ENCODE data around the gene AMMECR1.
A peak's percentile ranks its signal among the peaks of the same experiment; 100 is the strongest.

Gene AMMECR1

DNA sequence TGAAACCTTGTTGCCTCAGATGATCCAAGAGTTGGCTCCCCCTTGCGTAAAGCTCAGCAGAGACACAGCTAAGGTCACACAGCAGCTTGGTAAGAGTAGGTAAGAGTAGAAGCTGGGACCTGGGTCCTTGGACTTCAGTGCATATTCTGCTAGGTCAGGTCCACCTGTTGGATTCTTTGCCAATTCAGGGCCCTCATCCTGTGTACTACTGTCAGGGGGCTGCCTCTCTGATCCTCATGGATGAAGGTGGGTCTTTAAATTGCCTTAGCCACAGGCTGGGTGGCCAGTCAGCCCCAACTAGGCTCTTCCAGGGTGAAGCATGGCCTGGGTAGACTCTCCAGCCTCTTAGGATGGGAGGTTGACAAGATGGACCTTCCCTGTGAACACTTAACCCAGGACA lies 155.8 kb downstream of the AMMECR1 start:
- no peak for DNase-seq (ENCODE audit: low spot score)
- TF ChIP-seq, protein P1, sequence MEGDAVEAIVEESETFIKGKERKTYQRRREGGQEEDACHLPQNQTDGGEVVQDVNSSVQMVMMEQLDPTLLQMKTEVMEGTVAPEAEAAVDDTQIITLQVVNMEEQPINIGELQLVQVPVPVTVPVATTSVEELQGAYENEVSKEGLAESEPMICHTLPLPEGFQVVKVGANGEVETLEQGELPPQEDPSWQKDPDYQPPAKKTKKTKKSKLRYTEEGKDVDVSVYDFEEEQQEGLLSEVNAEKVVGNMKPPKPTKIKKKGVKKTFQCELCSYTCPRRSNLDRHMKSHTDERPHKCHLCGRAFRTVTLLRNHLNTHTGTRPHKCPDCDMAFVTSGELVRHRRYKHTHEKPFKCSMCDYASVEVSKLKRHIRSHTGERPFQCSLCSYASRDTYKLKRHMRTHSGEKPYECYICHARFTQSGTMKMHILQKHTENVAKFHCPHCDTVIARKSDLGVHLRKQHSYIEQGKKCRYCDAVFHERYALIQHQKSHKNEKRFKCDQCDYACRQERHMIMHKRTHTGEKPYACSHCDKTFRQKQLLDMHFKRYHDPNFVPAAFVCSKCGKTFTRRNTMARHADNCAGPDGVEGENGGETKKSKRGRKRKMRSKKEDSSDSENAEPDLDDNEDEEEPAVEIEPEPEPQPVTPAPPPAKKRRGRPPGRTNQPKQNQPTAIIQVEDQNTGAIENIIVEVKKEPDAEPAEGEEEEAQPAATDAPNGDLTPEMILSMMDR (IDR thresholded peaks at IDR 0.05; ENCODE audit: extremely low read depth, insufficient read depth, missing control alignments) = no peak
- in situ Hi-C loops (cut with MboI; ENCODE audit: low pct_unique_long_range_greater_than_20kb, low sequenced_read_pairs, unreplicated experiment) = loop anchor here (5.0 kb wide), 1 partner anchor 245 kb away; no protein-coding TSS in a partner anchor

DNA sequence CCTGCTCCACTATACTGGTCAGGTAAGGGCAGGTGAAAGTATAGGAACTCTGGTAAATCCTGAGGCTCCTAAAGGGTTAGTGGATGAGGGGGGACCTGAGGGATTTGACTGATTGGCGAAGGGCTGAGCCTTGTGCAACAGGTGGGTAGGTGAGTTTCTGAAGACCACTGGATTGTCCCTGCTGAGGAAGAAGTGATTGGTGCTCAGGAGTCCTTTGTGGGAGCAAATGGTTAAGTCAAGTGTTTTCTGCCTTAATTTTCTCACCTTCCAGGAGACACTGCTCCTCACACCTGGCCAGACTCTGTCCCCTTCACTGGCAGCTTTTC lies 156.6 kb downstream of the AMMECR1 start:
- no peak for DNase-seq (ENCODE audit: low spot score)
- in situ Hi-C loops (cut with MboI; ENCODE audit: low pct_unique_long_range_greater_than_20kb, low sequenced_read_pairs, unreplicated experiment) = loop anchor here (5.0 kb wide), 1 partner anchor 246 kb away; no protein-coding TSS in a partner anchor
- TF ChIP-seq, protein P1 (IDR thresholded peaks at IDR 0.05; ENCODE audit: extremely low read depth, insufficient read depth, missing control alignments) = no peak

DNA sequence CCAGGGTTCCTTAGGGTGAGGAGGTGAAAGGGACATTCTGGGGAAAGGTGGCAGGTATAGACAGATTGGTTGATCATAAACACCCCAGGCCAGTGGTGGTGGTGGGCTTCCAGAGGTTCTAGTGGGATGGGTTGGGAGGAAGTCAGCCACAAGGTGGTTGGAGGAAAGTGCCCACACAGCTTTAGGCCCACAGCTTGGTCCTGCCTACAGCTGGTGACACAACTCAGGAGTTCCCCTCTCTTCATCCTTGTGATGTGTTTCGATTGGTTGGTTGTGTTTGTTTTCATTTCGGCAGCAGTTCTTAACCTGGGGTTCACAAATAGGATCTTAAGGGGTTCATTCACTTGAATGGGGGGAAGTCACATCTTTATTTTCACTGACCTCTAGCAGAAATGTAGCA lies 158.0 kb downstream of the AMMECR1 start:
- DNase-seq (ENCODE audit: low spot score) = no peak
- TF ChIP-seq, protein P1 (IDR thresholded peaks at IDR 0.05; ENCODE audit: extremely low read depth, insufficient read depth, missing control alignments) = no peak
- in situ Hi-C loops (cut with MboI; ENCODE audit: low pct_unique_long_range_greater_than_20kb, low sequenced_read_pairs, unreplicated experiment) = loop anchor here (5.0 kb wide), 1 partner anchor 247 kb away; no protein-coding TSS in a partner anchor

DNA sequence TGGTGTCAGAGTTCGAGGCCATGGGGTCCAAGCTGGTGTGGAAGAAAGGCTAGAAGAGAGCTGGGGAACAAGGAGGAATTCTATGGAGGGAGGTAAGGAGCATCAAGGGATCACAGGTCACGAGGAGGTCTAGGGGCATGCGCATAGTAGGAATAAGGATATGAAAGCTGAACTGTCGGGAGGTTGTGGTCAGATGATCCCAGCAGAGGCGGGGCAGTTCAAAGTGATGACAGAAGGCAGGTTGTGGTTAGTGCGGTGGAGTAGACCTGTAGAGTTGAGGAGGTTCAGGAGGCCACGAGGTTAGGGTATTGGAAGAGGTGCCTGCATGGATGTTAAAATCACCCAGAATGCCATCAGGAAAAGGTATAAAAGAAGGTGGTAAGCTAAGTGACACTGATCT lies 158.7 kb downstream of the AMMECR1 start:
- DNase-seq (ENCODE audit: low spot score) = no peak
- in situ Hi-C loops (cut with MboI; ENCODE audit: low pct_unique_long_range_greater_than_20kb, low sequenced_read_pairs, unreplicated experiment) = no loop called here
- TF ChIP-seq, protein P1 (IDR thresholded peaks at IDR 0.05; ENCODE audit: extremely low read depth, insufficient read depth, missing control alignments) = no peak

DNA sequence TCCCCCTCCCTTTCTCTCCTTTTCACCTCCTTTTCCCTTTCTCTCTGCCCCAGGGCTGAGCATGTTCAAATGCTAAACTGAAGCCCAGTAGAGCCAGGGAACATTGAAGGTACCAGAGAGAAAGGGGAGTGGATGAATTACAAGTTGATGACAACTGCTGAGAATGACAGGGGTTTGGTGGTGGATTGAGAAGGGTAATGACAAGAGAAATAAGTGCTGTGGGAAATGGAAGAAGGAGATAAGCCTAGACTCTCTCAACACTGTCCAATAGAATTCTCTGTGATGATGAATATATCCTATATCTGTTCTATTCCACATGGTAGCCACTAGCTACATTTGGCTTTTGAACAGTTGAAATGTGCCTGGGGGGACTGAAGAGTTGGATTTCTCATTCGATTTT lies 160.4 kb downstream of the AMMECR1 start:
- no peak for DNase-seq (ENCODE audit: low spot score)
- TF ChIP-seq, protein P1 (IDR thresholded peaks at IDR 0.05; ENCODE audit: extremely low read depth, insufficient read depth, missing control alignments) = no peak
- in situ Hi-C loops (cut with MboI; ENCODE audit: low pct_unique_long_range_greater_than_20kb, low sequenced_read_pairs, unreplicated experiment) = no loop called here

DNA sequence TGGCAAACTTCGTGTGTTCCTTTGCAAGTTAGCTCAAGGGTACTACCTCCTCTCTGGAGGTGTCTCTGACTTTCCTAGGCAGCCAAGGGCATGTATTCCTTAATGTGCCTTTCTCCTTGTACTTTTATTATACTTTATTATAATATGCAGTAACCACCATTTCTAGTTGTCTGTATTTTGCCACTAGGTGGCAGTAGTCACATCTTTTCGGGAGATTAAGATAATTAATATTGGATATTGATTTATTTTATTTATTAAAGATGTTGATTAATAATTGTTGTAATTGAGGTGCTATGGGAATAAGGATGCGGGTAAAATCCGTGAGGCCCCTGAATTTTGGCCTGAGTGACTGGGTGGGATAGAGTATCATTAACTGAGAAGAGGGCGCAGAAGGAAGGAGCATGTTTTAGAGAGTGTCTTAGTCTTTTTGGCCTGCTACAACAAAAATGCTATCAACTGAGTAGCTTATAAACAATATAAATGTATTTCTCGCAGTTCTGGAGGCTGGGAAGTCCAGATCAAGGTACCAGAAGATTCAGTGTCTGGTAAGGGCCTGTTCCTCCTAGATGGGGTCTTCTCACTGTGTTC lies 161.6 kb downstream of the AMMECR1 start:
- in situ Hi-C loops (cut with MboI; ENCODE audit: low pct_unique_long_range_greater_than_20kb, low sequenced_read_pairs, unreplicated experiment) = no loop called here
- TF ChIP-seq, protein P1 (IDR thresholded peaks at IDR 0.05; ENCODE audit: extremely low read depth, insufficient read depth, missing control alignments) = peak; percentile 40
- no peak for DNase-seq (ENCODE audit: low spot score)

Data from GM13977 (cell line).